ENCODE measurements around the gene TTPAL. TPM values are rescaled to one million over a fixed set of nuclear protein-coding genes. Genes with fewer than 3 reads are reported as not detected.

Gene TTPAL
- total RNA-seq, 6 experiments from 2014 or later: 18.0 to 102 (median 28.7) TPM

DNA sequence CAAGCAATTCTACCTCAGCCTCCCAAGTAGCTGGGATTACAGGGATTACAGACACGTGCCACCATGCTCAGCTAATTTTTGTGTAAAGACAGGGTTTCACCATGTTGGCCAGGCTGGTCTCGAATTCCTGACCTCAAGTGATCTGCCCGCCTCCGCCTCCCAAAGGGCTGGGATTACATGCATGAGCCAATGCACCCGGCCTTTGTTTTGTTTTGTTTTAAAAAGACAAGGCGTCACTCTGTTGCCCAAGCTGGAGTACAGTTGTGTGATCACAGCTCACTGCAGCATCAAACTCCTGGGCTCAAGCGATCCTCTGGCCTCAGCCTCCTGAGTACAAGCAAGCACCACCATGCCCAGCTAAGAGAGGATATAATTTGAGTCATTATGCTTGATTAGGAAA lies 40.8 kb downstream of the TTPAL start:
- peaks cover 0 to 41% (median 13%) of the 10 kb centered on the region in 4 donors for H3K4me1 ChIP-seq
- intact Hi-C loops (cut with DNase I): no loop called here
- TF ChIP-seq CTCF (IDR thresholded peaks at IDR 0.05) (no peak), POLR2A (IDR thresholded peaks at IDR 0.05) (no peak)
- ATAC-seq: peak in 1 of 4 donors; percentile 21
- H3K4me3 ChIP-seq: no peak overlapping the region
- H3K27me3 ChIP-seq: no peaks in the 10 kb centered on the region
- no peak overlapping the region for H3K27ac ChIP-seq
- 53% methylated on average over 7 of the region's 7 CpGs for WGBS (ENCODE audit: insufficient coverage, low coverage, low lambda C conversion rate, missing lambda C conversion rate)
- H3K36me3 ChIP-seq: peaks cover 0 to 20% (median 4%) of the 10 kb centered on the region in 4 donors
- no peaks in the 10 kb centered on the region for H3K9me3 ChIP-seq
- DNase-seq: no peak

GRCh38 chr20:44517454-44517853 lies 41.8 kb downstream of the TTPAL start:
- Histone ChIP-seq H3K4me3 (no peak overlapping the region), H3K9me3 (no peaks in the 10 kb centered on the region), H3K4me1 (peaks cover 0 to 41% (median 13%) of the 10 kb centered on the region in 4 donors), H3K36me3 (peaks cover 0 to 10% (median 0%) of the 10 kb centered on the region in 4 donors), H3K27me3 (no peaks in the 10 kb centered on the region), H3K27ac (no peak overlapping the region)
- no peak for DNase-seq
- no peak for ATAC-seq
- WGBS (ENCODE audit: insufficient coverage, low coverage, low lambda C conversion rate, missing lambda C conversion rate): 84% methylated on average over 3 of the region's 3 CpGs
- intact Hi-C loops (cut with DNase I): no loop called here
- no peak for TF ChIP-seq CTCF (IDR thresholded peaks at IDR 0.05)
- no peak for TF ChIP-seq POLR2A (IDR thresholded peaks at IDR 0.05)

DNA sequence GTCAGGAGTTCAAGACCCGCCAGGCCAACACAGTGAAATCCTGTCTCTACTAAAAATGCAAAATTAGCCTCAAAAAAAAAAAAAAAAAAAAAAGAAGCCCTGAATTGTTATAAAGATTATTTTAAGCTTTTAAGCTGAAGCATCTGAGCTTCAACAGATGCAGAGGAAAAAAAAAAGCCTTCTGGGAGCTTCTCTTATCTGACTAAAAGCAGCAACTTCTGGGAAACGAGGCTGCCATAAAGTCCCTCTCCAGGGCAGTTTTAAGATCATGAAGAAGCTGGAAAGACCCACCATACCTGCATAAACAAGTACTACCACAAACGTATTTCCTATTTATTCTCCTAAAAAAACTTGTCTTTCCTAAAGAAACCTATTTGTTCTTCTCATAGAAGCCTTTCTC lies 42.6 kb downstream of the TTPAL start:
- Histone ChIP-seq H3K4me3 (no peak overlapping the region), H3K36me3 (peaks cover 0 to 3% (median 0%) of the 10 kb centered on the region in 4 donors), H3K27ac (peak overlapping the region in 1 of 3 donors; percentile 4), H3K9me3 (no peaks in the 10 kb centered on the region), H3K27me3 (no peaks in the 10 kb centered on the region), H3K4me1 (peaks cover 0 to 41% (median 13%) of the 10 kb centered on the region in 4 donors)
- intact Hi-C loops (cut with DNase I): no loop called here
- no peak for TF ChIP-seq POLR2A (IDR thresholded peaks at IDR 0.05)
- no peak for ATAC-seq
- WGBS (ENCODE audit: insufficient coverage, low coverage, low lambda C conversion rate, missing lambda C conversion rate): 80% methylated on average over 3 of the region's 3 CpGs
- no peak for DNase-seq

- H3K9me3 ChIP-seq: no peaks in the 10 kb centered on the region
- no peaks in the 10 kb centered on the region for H3K36me3 ChIP-seq
- H3K27ac ChIP-seq: peak overlapping the region; percentile 97 to 100 (median 100)
- peaks cover 0 to 39% (median 13%) of the 10 kb centered on the region in 4 donors for H3K4me1 ChIP-seq
- WGBS (ENCODE audit: insufficient coverage, low coverage, low lambda C conversion rate, missing lambda C conversion rate): 51% methylated on average over 3 of the region's 3 CpGs
- no peaks in the 10 kb centered on the region for H3K27me3 ChIP-seq
- no peak for TF ChIP-seq CTCF (IDR thresholded peaks at IDR 0.05)
- no peak for TF ChIP-seq POLR2A (IDR thresholded peaks at IDR 0.05)
- DNase-seq (no peak), ATAC-seq (no peak)
- peak overlapping the region; percentile 77 to 100 (median 85) for H3K4me3 ChIP-seq
- intact Hi-C loops (cut with DNase I): no loop called here
Measured at GRCh38 chr20:44520881-44521280, 45.2 kb downstream of the TTPAL start.

DNA sequence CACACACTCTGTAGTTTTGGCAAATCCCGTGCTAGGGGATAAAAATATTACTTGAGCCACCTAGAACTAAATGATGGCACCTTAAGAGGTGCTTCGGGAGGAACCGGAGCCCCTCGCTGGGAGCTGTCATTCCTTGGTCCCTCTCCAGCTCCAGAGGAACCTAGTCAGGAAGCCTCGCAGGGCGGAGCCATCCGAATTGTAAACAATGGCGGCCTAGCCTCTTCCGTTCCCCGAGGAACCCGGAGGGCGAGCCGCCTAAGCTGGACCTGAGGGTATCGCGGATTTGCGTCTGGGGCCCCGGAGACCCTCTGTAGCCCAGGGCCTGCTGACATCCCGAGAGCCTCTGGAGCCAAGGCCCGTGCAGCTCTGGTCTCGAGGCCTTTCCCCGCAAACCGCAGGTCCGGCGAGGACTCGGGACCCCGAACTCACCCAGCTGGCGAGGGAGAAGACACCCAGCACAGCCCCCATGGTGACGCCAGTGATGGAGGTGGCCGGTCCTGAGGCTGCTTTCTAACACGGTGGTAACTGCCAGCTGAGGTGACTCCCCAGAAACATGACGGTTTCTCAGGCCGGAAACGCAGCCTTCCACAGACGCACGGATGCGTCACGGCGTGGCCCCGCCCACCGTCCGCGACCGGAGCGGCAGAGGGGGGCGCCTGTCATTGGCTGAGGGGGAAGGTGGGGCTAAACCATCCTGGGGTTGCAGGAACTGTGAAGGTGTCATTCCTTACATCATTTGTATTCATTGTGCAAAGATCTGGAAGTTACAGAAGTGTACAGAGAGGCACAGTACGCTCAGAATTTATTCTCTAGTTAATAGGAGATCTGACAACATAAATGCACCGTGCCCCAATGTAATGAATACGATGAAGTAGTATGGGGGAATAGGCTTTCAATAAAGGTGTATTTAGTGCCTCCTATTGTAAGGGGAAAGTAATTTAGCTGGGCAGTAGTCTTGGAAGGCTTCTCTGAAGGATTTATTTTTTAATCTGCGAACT lies 46.1 kb downstream of the TTPAL start, which contains the start of gene SERINC3:
Gene SERINC3 (minus strand): TSS at position 587 of the 998 bp plus-strand sequence. CDS start 119 bp downstream, at position 468.
- TF ChIP-seq CTCF (IDR thresholded peaks at IDR 0.05) (no peak), POLR2A (IDR thresholded peaks at IDR 0.05) (peak; percentile 83)
- peak; percentile 97 to 98 (median 97) for DNase-seq
- Histone ChIP-seq H3K36me3 (no peaks in the 10 kb centered on the region), H3K27ac (peak within 1 kb of the TSS; percentile 97 to 100 (median 100)), H3K9me3 (no peaks in the 10 kb centered on the region), H3K4me1 (peaks cover 0 to 30% (median 11%) of the 10 kb centered on the region in 4 donors), H3K27me3 (no peaks in the 10 kb centered on the region), H3K4me3 (peak within 1 kb of the TSS; percentile 77 to 100 (median 85))
- intact Hi-C loops (cut with DNase I): no loop called here
- WGBS (ENCODE audit: insufficient coverage, low coverage, low lambda C conversion rate, missing lambda C conversion rate): 0% methylated on average over 22 of the region's 49 CpGs
- peak; percentile 99 to 100 (median 99) for ATAC-seq

Data from right lobe of liver (tissue), 6 donors.